GM19035 (cell line): ENCODE results near the gene MTA3.
A peak's percentile ranks its signal among the peaks of the same experiment; 100 is the strongest.
"Not testable (repeated sequence)": the region's sequence is repeated elsewhere in the genome, so short reads cannot be mapped to it uniquely, and the experiment has no call there.

Experiments
- ATAC-seq: cut with Tn5 transposase; IDR thresholded peaks from one replicate; pipeline ENCODE4 v1.9.1; 2021; ENCODE audit not compliant: unreplicated experiment

Gene MTA3

GRCh38 chr2:42726680-42727079 lies 158.2 kb downstream of the MTA3 start:
- ATAC-seq: no peak

- not testable (repeated sequence) for ATAC-seq
Measured at GRCh38 chr2:42731316-42731715, 162.9 kb downstream of the MTA3 start.

- ATAC-seq: no peak
Measured at GRCh38 chr2:42733852-42734251, 165.4 kb downstream of the MTA3 start.

GRCh38 chr2:42736598-42737322 lies 168.3 kb downstream of the MTA3 start:
- ATAC-seq: no peak

- ATAC-seq: no peak
Measured at GRCh38 chr2:42741140-42741539, 172.7 kb downstream of the MTA3 start.

GRCh38 chr2:42742740-42743658 lies 174.6 kb downstream of the MTA3 start:
- ATAC-seq: no peak

GRCh38 chr2:42743659-42743990 lies 175.2 kb downstream of the MTA3 start:
- no peak for ATAC-seq

- no peak for ATAC-seq
Measured at GRCh38 chr2:42744545-42745082, 176.2 kb downstream of the MTA3 start.

- ATAC-seq: no peak
Measured at GRCh38 chr2:42747422-42747821, 179.0 kb downstream of the MTA3 start.

- ATAC-seq: no peak
Measured at GRCh38 chr2:42748840-42749239, 180.4 kb downstream of the MTA3 start.

- ATAC-seq: peak; percentile 67
Measured at GRCh38 chr2:42752314-42752713, 183.9 kb downstream of the MTA3 start.

- no peak for ATAC-seq
Measured at GRCh38 chr2:42752816-42753813, 184.7 kb downstream of the MTA3 start.

- ATAC-seq: peak; percentile 60
Measured at GRCh38 chr2:42754021-42754775, 185.8 kb downstream of the MTA3 start.

- no peak for ATAC-seq
Measured at GRCh38 chr2:42754776-42755140, 186.3 kb downstream of the MTA3 start.

GRCh38 chr2:42755191-42755880 lies 186.9 kb downstream of the MTA3 start:
- no peak for ATAC-seq

GRCh38 chr2:42756150-42756775 lies 187.8 kb downstream of the MTA3 start:
- ATAC-seq: no peak

- ATAC-seq: no peak
Measured at GRCh38 chr2:42756966-42757513, 188.6 kb downstream of the MTA3 start.

- no peak for ATAC-seq
Measured at GRCh38 chr2:42757981-42758740, 189.7 kb downstream of the MTA3 start.
